ENCODE results near the gene FRMPD1.
"Not testable (repeated sequence)": the region's sequence is repeated elsewhere in the genome, so short reads cannot be mapped to it uniquely, and the experiment has no call there.

DNA sequence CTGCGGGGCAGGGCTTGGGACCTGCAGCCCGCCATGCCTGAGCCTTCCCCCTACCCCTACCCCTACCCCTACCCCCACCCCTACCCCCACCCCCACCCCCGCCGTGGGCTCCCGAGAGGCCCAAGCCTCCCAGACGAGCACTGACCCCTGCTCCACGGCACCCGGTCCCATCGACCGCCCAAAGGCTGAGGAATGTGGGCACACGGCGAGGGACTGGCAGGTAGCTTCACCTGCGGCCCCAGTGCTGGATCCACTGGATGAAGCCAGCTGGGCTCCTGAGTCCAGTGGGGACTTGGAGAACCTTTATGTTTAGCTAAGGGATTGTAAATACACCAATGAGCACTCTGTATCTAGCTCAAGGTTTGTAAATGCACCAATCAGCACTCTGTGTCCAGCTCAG is 101.4 kb downstream of the FRMPD1 start:
- TF ChIP-seq, protein P1, sequence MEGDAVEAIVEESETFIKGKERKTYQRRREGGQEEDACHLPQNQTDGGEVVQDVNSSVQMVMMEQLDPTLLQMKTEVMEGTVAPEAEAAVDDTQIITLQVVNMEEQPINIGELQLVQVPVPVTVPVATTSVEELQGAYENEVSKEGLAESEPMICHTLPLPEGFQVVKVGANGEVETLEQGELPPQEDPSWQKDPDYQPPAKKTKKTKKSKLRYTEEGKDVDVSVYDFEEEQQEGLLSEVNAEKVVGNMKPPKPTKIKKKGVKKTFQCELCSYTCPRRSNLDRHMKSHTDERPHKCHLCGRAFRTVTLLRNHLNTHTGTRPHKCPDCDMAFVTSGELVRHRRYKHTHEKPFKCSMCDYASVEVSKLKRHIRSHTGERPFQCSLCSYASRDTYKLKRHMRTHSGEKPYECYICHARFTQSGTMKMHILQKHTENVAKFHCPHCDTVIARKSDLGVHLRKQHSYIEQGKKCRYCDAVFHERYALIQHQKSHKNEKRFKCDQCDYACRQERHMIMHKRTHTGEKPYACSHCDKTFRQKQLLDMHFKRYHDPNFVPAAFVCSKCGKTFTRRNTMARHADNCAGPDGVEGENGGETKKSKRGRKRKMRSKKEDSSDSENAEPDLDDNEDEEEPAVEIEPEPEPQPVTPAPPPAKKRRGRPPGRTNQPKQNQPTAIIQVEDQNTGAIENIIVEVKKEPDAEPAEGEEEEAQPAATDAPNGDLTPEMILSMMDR (IDR thresholded peaks at IDR 0.05): not testable (repeated sequence)
- not testable (repeated sequence) for TF ChIP-seq POLR2A (IDR thresholded peaks at IDR 0.05; ENCODE audit: low read depth); EP300 (IDR thresholded peaks at IDR 0.05)
